GM23338 (cell line): Measurements from ENCODE around the gene MYL12B. TPM values are rescaled to one million over a fixed set of nuclear protein-coding genes. Genes with fewer than 3 reads are reported as not detected.

Source experiments
- ATAC-seq: fragments of 200-7000 bp; cut with Tn5 transposase; 3 replicates; pipeline ENCODE4 v1.9.1; 2020
- DNase-seq: peaks from one replicate; pipeline ENCODE4 v3.0.0-alpha.2; 2015; ENCODE audit warnings: low spot score
- H2AFZ ChIP-seq: fragments of 200-600 bp; sonication (generic); 2 replicates; pipeline ENCODE4 v1.8.0; 2016; ENCODE audit warnings: antibody characterized with exemption, mild to moderate bottlenecking, moderate library complexity
- H3F3A ChIP-seq: fragments of 200-600 bp; sonication (generic); replicated peaks from 2 replicates; pipeline ENCODE4 v1.8.0; 2017; ENCODE audit warnings: antibody characterized with exemption, mixed run types, low read depth
- H3K27ac ChIP-seq: fragments of 200-600 bp; sonication (generic); 2 replicates; pipeline ENCODE4 v1.6.1; 2016; ENCODE audit warnings: low read depth
- H3K27me3 ChIP-seq: fragments of 200-600 bp; sonication (generic); 2 replicates; pipeline ENCODE4 v1.8.0; 2016; ENCODE audit warnings: mild to moderate bottlenecking, mixed run types, moderate library complexity; ENCODE audit not compliant: insufficient read depth
- H3K36me3 ChIP-seq: fragments of 200-600 bp; sonication (generic); 2 replicates; pipeline ENCODE4 v1.8.0; 2016; ENCODE audit warnings: mild to moderate bottlenecking; ENCODE audit not compliant: insufficient read depth
- H3K4me1 ChIP-seq: fragments of 200-600 bp; sonication (generic); 2 replicates; pipeline ENCODE4 v1.8.0; 2016; ENCODE audit warnings: mild to moderate bottlenecking, moderate library complexity; ENCODE audit not compliant: insufficient read depth
- H3K4me2 ChIP-seq: fragments of 200-600 bp; sonication (generic); 2 replicates; pipeline ENCODE4 v1.7.1; 2017; ENCODE audit warnings: mixed run types
- H3K4me3 ChIP-seq: fragments of 200-600 bp; sonication (generic); 2 replicates; pipeline ENCODE4 v1.6.1; 2016; ENCODE audit warnings: mixed run types
- H3K79me2 ChIP-seq: fragments of 200-600 bp; sonication (generic); replicated peaks from 2 replicates; pipeline ENCODE4 v1.8.0; 2017; ENCODE audit warnings: mild to moderate bottlenecking; ENCODE audit not compliant: insufficient read depth
- H3K9me2 ChIP-seq: fragments of 200-600 bp; sonication (generic); 2 replicates; pipeline ENCODE4 v1.8.0; 2017; ENCODE audit not compliant: insufficient read depth
- H4K20me1 ChIP-seq: fragments of 200-600 bp; sonication (generic); replicated peaks from 2 replicates; pipeline ENCODE4 v1.8.0; 2017; ENCODE audit warnings: mild to moderate bottlenecking; ENCODE audit not compliant: insufficient read depth
- H3K27ac Mint-ChIP-seq: 2 replicates; pipeline ENCODE4 v1.8.0; 2020; ENCODE audit warnings: inconsistent platforms, mild to moderate bottlenecking, moderate library complexity, mixed read lengths
- H3K27me3 Mint-ChIP-seq: 3 replicates; pipeline ENCODE4 v1.8.0; 2022; ENCODE audit warnings: low read depth, mild to moderate bottlenecking, moderate library complexity, mixed read lengths, inconsistent platforms; ENCODE audit not compliant: insufficient read depth, poor library complexity
- H3K36me3 Mint-ChIP-seq: 3 replicates; pipeline ENCODE4 v1.8.0; 2021; ENCODE audit warnings: low read depth, mild to moderate bottlenecking, inconsistent platforms, moderate library complexity, mixed read lengths
- H3K4me1 Mint-ChIP-seq: 3 replicates; pipeline ENCODE4 v1.8.0; 2020; ENCODE audit warnings: mild to moderate bottlenecking, inconsistent platforms, mixed read lengths
- H3K4me3 Mint-ChIP-seq: 3 replicates; pipeline ENCODE4 v1.8.0; 2021; ENCODE audit warnings: moderate library complexity, mild to moderate bottlenecking, inconsistent platforms, mixed read lengths
- H3K9me3 Mint-ChIP-seq: 3 replicates; pipeline ENCODE4 v1.8.0; 2020; ENCODE audit warnings: moderate library complexity, mild to moderate bottlenecking, inconsistent platforms, mixed read lengths
- CREB1 ChIP-seq: fragments of 250-450 bp; sonication (Bioruptor Pico); IDR thresholded peaks from 2 replicates; pipeline ENCODE4 v1.5.0; 2020; ENCODE audit warnings: low read depth, mild to moderate bottlenecking, moderate library complexity
- CTCF ChIP-seq, 2 experiments: fragments of 200-600 bp in 1 of 2; sonication (generic) in 1 of 2; conservative IDR thresholded peaks; 2 replicates each; pipeline versions ENCODE4 v1.5.1 to v1.6.1; 2016 to 2017; ENCODE audit warnings: antibody characterized with exemption in 2 of 2, low read depth in 2 of 2, mild to moderate bottlenecking in 2 of 2, moderate library complexity in 1 of 2
- POLR2AphosphoS5 ChIP-seq: IDR thresholded peaks from 2 replicates; pipeline ENCODE4 v1.6.1; 2016; ENCODE audit warnings: antibody characterized with exemption, low read depth
- STAT1 ChIP-seq: IDR thresholded peaks from one replicate; pipeline ENCODE4 v1.6.1; 2016; ENCODE audit warnings: antibody characterized with exemption; ENCODE audit not compliant: unreplicated experiment
- ZNF114 ChIP-seq: fragments of 250-450 bp; sonication (Bioruptor Pico); IDR thresholded peaks from 2 replicates; pipeline ENCODE4 v1.5.0; 2020; ENCODE audit warnings: mild to moderate bottlenecking, moderate library complexity
- ZNF462 ChIP-seq: fragments of 250-450 bp; sonication (Bioruptor Pico); IDR thresholded peaks from 2 replicates; pipeline ENCODE4 v1.5.0; 2020; ENCODE audit warnings: mild to moderate bottlenecking, moderate library complexity
- polyA plus RNA-seq: library from polyadenylated mRNA; unstranded; fragments of >200 nt; fragmentation: Nextera tagmentation; extraction: Ambion mirVana; gene quantifications from 2 replicates; pipeline ENCODE4 v1.2.1, GENCODE V29; 2016
- total RNA-seq: library from RNA; depleted of rRNA; stranded (reverse); fragments of >200 nt; shearing (Covaris generic); gene quantifications from 2 replicates; pipeline ENCODE4 v1.2.3, GENCODE V29; 2014
- TF ChIP-seq, protein P1 (sequence below): IDR thresholded peaks from 2 replicates; pipeline ENCODE4 v1.6.1; 2016; ENCODE audit warnings: antibody characterized with exemption

The MYL12B gene
- total and polyA plus RNA-seq, 2 experiments from 2014 or later, result 165 to 330 TPM

GRCh38 chr18:3251249-3251962 is 10.5 kb upstream of the MYL12B start:
- Mint-ChIP-seq H3K27ac (peak overlapping the region; percentile 23; the same call in 1 of the 2 replicates), H3K4me1 (peaks cover 22% of the 10 kb centered on the region; the same call in 2 of the 3 replicates), H3K9me3 (no peaks in the 10 kb centered on the region), H3K27me3 (peaks cover 12% of the 10 kb centered on the region), H3K36me3 (peaks cover 50% of the 10 kb centered on the region), H3K4me3 (no peak overlapping the region)
- Histone ChIP-seq H3K4me1 (peaks cover 16% of the 10 kb centered on the region), H3K27ac (no peak overlapping the region; the same call in 1 of the 2 replicates), H3K79me2 (peaks cover 62% of the 10 kb centered on the region), H4K20me1 (peaks cover 17% of the 10 kb centered on the region; the same call in 1 of the 2 replicates), H3K4me3 (no peak overlapping the region), H3K9me2 (no peaks in the 10 kb centered on the region), H2AFZ (no peak overlapping the region), H3F3A (0 out of 2 replicates have a peak, but pooled peaks cover 6% of the 10 kb centered on the region), H3K36me3 (peaks cover 32% of the 10 kb centered on the region), H3K27me3 (no peaks in the 10 kb centered on the region), H3K4me2 (no peak overlapping the region)
- ATAC-seq, result no peak
- DNase-seq, result no peak
- TF ChIP-seq CTCF (conservative IDR thresholded peaks at IDR 0.05; ENCODE audit: low read depth in 2 of 2) (no peak), ZNF462 (CRISPR knock-in tag) (no peak), POLR2AphosphoS5 (no peak), CREB1 (CRISPR knock-in tag) (no peak), STAT1 (no peak), ZNF114 (CRISPR knock-in tag) (no peak)
- TF ChIP-seq, protein P1, sequence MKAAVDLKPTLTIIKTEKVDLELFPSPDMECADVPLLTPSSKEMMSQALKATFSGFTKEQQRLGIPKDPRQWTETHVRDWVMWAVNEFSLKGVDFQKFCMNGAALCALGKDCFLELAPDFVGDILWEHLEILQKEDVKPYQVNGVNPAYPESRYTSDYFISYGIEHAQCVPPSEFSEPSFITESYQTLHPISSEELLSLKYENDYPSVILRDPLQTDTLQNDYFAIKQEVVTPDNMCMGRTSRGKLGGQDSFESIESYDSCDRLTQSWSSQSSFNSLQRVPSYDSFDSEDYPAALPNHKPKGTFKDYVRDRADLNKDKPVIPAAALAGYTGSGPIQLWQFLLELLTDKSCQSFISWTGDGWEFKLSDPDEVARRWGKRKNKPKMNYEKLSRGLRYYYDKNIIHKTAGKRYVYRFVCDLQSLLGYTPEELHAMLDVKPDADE, result no peak
